GM20000 (cell line): ENCODE results near the gene CEP170B.

ENCODE experiments used
- DNase-seq: peaks from one replicate; pipeline ENCODE4 v3.0.0; 2012; ENCODE audit warnings: low spot score
- TF ChIP-seq, protein P1 (sequence below): IDR thresholded peaks from 2 replicates; pipeline ENCODE4 v1.5.1; 2012; ENCODE audit warnings: mild to moderate bottlenecking, control low read depth; ENCODE audit errors: extremely low read depth, missing control alignments

Gene CEP170B

DNA sequence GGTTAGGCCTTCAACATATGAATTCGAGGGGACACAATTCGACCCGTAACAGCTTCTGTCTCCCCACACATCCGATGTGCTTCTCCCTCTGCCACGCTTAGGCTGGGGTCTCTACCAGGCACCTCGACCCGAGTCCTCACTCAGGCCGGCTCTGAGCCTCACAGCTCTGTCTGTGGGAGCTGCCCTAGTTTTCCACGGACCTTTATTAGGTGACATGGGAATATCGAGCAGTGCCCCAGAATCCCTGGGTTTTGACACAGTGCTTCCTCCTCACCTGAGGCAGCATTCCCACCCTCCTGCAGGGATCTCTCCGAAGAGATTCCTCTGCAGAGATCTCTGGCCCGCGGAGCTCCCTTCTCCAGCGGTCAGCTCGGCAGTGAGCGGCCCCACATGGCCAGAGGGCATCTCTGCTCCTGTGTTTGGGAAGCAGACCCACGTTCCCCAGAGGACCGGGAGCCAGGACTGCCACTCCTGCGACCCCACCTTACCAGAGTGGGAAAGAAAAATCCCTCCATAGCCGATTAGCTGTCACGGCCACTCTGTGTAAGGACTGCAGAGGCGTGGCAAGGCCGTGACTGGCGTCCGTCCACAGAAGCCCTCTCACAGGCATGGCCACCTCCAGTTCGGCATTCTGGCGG, 43.0 kb upstream of the CEP170B start:
- DNase-seq: no peak
- TF ChIP-seq, protein P1, sequence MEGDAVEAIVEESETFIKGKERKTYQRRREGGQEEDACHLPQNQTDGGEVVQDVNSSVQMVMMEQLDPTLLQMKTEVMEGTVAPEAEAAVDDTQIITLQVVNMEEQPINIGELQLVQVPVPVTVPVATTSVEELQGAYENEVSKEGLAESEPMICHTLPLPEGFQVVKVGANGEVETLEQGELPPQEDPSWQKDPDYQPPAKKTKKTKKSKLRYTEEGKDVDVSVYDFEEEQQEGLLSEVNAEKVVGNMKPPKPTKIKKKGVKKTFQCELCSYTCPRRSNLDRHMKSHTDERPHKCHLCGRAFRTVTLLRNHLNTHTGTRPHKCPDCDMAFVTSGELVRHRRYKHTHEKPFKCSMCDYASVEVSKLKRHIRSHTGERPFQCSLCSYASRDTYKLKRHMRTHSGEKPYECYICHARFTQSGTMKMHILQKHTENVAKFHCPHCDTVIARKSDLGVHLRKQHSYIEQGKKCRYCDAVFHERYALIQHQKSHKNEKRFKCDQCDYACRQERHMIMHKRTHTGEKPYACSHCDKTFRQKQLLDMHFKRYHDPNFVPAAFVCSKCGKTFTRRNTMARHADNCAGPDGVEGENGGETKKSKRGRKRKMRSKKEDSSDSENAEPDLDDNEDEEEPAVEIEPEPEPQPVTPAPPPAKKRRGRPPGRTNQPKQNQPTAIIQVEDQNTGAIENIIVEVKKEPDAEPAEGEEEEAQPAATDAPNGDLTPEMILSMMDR: no peak

DNA sequence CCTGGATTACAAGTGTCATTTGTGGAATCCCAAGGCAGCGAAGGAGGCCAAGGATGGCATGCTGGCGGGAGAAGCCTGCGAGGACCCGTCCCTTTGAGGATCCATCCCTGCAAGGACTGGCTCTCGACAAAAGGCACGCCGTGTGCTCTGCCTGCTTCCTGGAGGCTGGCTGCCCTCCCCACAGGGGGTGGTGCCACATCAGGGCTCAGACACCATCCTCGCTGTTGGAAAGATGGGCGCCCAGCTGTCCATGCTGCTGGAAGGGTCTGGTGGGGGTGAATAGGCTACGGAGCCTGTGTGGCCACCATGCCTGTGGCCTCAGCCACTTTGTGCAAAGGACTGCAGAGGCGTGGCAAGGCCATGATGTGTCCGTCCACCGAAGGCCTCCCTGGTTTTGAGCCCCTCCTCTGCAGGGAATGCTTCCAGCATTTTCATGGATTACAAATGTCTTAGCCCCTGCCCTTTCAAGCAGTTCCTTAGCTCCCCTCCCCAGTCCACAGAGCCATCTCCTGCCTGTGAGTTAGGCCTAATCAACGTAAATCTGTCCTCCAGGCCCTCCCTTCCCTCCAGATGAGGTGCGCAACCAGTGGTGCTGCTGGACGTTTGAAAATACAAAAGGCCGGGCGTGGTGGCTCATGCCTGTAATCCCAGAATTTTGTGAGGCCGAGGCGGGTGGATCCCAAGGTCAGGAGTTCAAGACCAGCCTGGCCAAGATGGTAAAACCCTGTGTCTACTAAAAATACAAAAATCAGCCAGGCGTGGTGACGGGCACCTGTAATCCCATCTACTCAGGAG, 42.0 kb upstream of the CEP170B start:
- TF ChIP-seq, protein P1: no peak
- DNase-seq: no peak

DNA sequence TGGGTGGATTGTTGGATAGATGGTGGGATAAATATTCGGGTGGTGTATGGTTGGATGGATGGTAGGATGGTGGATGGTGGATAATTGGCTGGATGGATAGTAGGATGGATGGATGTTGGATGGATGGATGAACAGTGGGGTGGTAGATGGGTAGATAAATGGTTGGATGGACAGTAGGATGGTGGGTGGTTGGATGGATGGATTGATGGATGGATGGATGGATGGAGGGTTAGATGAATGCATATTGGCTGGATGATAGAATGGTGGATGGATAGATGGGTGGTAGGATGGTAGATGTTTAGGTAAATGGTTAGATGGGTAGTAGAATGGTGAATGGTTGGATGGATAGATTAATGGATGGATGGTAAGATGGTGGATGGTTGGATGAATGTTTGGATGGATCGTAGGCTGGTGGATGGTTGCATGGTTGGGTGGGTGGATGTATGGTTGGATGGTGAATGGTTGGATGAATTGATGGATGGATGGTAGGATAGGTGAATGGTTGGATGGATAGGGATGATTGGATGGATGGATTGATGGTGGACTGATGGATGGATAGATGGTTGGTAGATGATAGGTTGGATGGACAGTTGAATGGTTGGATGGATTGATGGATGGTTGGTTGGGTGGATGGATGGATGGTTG, 40.6 kb upstream of the CEP170B start:
- TF ChIP-seq, protein P1: no peak
- no peak for DNase-seq

DNA sequence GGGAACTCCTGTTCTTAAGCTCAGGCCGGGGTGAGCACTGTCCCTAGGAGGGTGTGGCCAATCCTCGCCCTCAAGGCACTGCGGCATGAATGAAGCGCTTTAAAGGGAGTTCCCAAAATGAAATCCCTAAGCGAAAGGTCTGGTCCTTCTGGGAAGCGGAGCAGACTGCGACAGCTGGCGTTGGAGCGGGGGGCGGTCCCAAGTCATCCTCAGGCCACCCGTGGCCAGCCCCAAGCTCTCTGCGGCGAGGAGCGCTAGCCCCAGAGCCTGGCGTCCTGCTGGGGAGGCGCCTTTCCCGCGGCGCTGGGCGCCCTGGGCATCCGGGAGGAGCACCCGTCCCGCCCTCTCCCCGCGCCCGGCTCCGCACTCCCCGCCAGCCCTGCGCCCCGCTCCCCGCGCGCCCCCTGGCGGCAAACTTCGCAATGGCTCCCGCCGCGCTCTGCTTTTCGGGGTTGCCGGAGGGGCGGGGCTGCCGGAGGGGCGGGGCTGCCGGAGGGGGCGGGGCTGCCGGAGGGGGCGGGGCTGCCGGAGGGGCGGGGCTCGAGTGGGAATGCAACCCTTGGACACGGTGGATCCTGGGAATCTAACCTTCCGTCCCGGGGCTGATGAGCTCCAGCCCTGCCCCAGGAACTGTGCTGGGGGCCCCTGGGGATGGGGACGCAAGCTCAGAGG, 38.7 kb upstream of the CEP170B start:
- TF ChIP-seq, protein P1: peak; percentile 79
- peak; percentile 96 for DNase-seq

DNA sequence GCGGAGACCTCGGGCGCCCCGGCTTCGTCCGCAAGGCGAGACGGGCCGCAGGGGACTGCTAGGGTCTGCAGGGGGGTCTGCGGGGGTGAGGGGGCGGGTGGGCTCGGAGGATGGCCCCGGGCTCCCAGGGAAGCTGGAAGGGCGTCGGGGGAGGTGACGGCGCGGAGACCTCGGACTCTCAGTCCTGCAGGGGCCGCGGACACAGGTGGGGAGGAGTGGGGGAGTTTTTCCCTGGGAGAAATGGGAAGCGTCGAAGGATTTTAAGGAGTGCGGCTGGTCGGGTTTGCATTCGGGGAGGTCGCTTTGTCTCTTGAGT, 38.2 kb upstream of the CEP170B start:
- TF ChIP-seq, protein P1: no peak
- DNase-seq: no peak

DNA sequence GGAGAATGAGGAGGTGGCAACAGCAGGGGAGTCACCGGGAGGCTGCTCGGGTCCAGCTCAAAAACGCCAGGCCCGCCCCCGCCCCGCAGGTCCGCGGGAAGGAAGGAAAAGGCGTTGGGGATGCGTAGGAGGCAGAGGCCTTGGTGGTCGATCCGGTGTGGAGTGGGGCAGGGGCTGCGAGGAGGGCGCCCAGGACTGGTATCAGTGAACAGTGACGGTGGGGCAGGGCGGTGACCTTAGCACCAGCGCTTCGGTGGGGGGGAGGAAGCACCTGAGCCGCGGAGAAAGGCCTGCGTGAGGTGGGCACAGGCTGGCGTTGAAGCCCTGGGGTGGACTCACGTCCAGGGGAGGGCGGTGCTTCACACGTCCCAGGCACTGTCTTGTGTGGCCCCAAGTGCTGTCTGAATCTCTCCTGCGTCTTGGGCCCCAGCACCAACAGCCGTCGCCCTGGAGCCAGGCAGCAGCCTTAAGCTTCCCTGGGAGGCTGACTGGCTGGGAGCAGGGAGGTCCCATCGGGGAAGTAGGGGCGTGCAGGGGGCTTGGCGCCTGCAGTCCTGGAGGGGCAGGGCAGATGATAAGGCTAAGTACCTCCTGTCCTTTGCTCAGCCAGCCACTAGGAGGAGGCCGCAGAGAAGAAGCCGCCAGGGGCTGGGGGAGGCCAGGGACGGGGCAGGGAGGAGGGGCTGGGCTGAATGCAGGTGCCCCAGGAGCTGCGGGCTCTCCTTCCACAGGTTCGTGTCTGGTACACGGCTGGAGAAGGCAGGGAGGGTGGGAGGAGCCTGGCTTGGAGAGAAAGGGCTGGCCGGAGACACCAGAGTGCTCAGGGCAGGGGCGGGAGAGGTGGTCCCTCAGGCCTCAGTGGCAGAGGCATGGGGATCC, 37.7 kb upstream of the CEP170B start:
- TF ChIP-seq, protein P1: peak; percentile 45
- DNase-seq: peak; percentile 82
